ENCODE measurements around the gene ILK.

GRCh38 chr11:6578134-6578533 is 25.4 kb upstream of the ILK start:
- TF ChIP-seq CTCF (IDR thresholded peaks at IDR 0.05; ENCODE audit: poor library complexity) (no peak), EZH2 (IDR thresholded peaks at IDR 0.05; ENCODE audit: borderline replicate concordance) (no peak)
